CD4-positive, alpha-beta T cell treated with Interleukin-4 for 1 hour (primary cell): ENCODE data around the gene HJURP.
"Not testable (repeated sequence)": the region's sequence is repeated elsewhere in the genome, so short reads cannot be mapped to it uniquely, and the experiment has no call there.

ENCODE experiments used
- DNase-seq, 2 donors: peaks; one replicate each; pipeline ENCODE4 v3.0.0-alpha.2; 2020 to 2022

The HJURP gene

GRCh38 chr2:233854241-233854981 is at the start of gene HJURP:
TSS of gene HJURP (minus strand) at chr2:233854535. CDS start at chr2:233854500, 35 bp downstream.
- DNase-seq: peak; percentile 91 to 94

DNA sequence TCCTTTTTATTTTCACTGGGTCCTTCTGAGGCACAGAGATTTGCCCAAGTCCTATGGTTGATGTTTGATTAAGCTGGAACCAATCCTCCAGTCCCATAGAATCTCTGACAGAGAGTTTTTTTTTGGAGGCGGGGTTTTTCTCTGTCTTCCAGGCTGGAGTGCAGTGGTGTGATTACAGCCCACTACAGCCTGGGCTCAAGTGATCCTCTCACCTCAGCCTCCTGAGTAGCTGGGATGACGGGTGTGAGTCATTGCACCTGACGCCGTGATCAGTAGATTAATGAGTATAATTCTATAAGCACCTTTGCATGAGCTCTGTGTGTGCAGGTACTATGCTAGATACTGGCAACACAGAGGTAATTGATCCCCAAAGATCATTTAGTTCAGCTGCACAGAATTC is 47.5 kb upstream of the HJURP start:
- DNase-seq: no peak

- DNase-seq: no peak
Measured at GRCh38 chr2:233901367-233901766, 47.0 kb upstream of the HJURP start.

DNA sequence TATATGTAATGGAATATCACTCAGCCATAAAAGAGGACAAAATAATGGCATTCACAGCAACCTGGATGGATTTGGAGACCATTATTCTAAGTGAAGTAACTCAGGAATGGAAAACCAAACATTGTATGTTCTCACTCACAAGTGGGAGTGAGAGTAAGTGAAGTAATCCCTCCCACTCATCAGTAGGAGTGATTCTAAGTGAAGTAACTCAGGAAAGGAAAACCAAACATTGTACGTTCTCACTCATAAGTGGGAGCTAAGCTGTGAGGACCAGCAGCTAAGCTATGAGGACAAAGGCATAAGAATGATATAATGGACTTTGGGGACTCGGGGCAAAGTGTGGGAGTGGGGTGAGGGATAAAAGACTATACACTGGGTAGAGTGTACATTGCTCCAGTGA is 41.9 kb upstream of the HJURP start:
- not testable (repeated sequence) for DNase-seq

- no peak for DNase-seq
Measured at GRCh38 chr2:233892793-233893192, 38.5 kb upstream of the HJURP start.

DNA sequence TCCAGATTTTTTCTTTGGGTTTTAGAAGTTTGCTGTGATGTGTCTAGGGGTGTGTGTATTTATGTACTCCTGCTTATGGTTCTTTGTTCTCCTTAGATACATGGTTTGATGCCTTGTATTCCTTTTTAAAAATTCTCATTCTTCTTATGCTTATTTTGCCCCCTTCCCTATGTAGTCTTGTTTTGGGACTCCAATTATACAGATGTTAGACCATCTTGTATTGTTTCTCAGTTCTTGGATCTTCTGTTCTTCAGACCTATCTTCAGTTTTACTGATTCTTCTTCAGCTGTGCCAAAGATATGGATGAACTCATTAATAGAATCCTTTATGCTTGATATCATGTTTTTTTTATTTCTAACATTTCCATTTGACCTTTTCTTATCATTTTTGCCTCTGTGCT is 28.0 kb upstream of the HJURP start:
- DNase-seq: no peak

- not testable (repeated sequence) for DNase-seq
Measured at GRCh38 chr2:233872125-233872524, 17.8 kb upstream of the HJURP start.

DNA sequence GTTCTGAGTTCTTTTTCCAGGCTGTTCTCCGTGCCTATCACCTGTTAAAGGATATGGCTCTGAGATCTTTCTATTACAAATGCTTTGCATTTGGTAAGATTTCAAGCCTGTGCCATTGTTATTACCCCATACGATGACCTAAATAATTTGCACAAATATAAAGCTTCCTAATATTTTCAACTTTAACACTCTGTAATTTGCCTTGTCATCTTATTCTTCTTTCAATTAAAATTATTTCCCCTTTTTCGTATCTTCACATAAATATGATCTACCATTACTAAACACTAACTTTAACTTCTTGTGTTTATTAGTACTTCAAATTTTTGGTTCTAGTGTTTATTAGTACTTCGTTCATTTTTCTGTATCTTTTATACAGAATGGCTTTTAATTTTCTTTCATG is 17.1 kb upstream of the HJURP start:
- no peak for DNase-seq

- peak; percentile 52 to 65 for DNase-seq
Measured at GRCh38 chr2:233867993-233868532, 13.7 kb upstream of the HJURP start, which contains the start of gene MSL3B. TSS of gene MSL3B (minus strand) at chr2:233868386.

- DNase-seq: no peak
Measured at GRCh38 chr2:233866479-233866878, 12.1 kb upstream of the HJURP start.

- no peak for DNase-seq
Measured at GRCh38 chr2:233865838-233866237, 11.5 kb upstream of the HJURP start.

DNA sequence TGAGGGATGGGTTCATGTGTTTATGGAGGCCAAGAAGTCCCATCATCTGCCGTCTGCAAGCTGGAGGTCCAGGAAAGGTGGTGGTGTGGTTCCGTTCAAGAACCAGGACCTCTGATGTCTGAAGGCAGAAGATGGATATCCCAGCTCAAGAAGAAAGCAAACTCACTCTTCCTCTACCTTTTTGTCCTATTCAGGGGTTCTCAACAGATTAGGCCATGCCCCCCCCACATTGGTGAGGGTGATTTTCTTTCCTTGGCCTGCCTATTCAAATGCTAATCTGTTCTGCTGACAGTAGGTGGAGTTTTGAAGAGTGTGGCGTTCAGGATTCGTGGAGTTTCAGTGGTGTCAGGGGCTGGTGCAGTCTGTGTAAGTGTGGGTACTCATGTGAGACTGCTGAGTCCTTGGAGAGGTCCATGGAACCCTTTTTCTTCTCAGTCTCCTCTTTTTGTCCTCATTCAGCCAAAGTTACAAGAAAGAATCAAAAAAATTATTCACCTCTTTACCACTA is 8.0 kb upstream of the HJURP start:
- DNase-seq: no peak

- no peak for DNase-seq
Measured at GRCh38 chr2:233858331-233858730, 4.0 kb upstream of the HJURP start.

DNA sequence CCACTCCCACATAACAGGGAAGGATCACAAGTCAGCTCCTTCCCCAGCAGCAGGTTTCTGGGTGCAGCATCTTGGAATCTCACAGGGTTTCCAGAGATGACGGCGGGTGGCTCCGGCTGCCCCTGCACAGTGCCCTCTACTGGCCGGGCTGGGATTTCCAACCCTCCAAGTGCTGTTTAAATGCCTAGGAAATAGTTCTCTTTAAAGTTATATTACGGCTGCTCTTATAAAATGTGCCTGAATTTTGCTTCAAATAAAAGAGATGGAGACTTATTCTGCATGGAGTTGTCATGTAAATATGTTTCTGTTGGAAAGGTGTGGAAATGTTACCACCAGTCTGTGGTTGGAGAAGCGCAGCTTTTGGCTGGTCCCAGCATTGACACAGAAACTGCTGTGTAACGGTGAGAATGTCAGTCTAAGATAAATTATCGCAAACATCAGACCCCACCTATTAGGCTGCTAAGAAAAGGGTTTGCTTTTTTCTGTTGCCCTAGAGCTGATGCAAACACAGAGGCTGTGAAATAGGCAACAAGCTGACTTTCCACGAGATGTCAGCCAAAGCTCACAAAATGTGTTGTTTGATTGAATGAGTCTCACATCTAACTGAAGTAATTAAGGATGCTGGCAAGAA is 3.3 kb upstream of the HJURP start:
- peak; percentile 45 to 50 for DNase-seq

DNA sequence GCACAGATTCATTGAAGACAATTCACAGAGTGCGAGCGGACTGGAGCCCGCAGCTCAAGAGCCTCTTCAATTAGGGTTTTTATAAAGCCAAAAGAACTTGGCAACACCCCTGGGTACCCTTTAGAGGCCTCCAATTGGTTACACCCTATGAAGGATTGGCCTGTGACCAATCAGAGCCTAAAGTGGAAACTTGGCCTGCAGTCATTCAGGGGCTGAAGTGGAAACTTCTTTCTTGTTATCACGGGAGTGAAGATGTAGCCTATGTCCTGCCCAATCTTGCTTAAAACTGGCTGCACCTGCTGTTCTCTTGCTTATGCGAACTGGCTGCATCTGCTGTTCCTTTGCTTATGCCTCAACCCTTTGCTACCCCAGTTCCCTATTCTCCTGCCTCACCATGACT is 1.8 kb upstream of the HJURP start:
- no peak for DNase-seq

- no peak for DNase-seq
Measured at GRCh38 chr2:233855345-233855744, 1.0 kb upstream of the HJURP start.

- DNase-seq: no peak
Measured at GRCh38 chr2:233853883-233854240, 473 bp downstream of the HJURP start.

- DNase-seq: no peak
Measured at GRCh38 chr2:233853353-233853752, 982 bp downstream of the HJURP start.

- DNase-seq: no peak
Measured at GRCh38 chr2:233852056-233852455, 2.3 kb downstream of the HJURP start.

DNA sequence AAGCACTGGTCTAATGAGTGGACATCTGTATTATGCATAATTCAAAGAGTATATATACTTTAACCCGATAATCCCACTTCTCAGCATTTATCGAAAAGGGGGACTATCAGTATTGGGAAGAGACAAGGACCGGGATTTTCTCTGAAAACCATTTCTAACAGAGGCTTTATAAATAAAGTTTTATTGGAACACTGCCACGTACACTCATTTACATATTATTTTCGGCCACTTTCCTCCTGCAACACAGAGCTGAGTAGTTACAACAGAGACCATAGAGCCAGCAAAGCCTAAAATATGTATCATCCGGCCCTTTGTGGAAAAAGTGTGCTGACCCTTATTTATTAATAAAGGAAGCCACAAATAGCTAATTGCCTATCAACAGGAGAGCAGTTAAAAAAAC is 3.2 kb downstream of the HJURP start:
- DNase-seq: no peak

GRCh38 chr2:233850745-233851144 is 3.6 kb downstream of the HJURP start:
- no peak for DNase-seq

- no peak for DNase-seq
Measured at GRCh38 chr2:233849607-233850271, 4.6 kb downstream of the HJURP start.

DNA sequence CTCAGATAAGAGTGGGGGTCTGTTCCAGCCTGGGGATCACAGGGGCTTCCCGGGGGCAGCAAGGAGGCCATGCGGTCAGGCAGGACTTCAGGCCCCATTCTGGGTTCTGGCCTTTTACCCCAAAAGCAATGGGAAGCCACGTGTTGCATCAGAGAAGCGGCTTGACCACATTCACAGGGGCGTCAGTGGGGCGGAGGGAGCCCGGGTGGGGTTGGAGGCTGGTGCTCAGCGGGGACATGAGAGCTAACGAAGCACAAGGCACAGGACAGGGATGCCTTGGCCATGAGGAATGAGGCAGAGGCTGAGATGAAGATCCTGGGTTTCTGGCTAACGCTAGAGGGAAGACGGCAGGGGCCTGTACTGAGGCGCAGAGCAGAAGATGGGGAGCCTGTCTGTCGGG is 6.1 kb downstream of the HJURP start:
- no peak for DNase-seq
